HG03280 (cell line): ENCODE data around the gene TERB2.
"Not testable (repeated sequence)": the region's sequence is repeated elsewhere in the genome, so short reads cannot be mapped to it uniquely, and the experiment has no call there.

Source experiments
- ATAC-seq: cut with Tn5 transposase; IDR thresholded peaks from one replicate; pipeline ENCODE4 v1.9.1; 2021; ENCODE audit warnings: mild to moderate bottlenecking, moderate library complexity; ENCODE audit not compliant: unreplicated experiment

Gene TERB2

GRCh38 chr15:44956388-44956787, at the start of gene TERB2:
TSS of gene TERB2 (plus strand) at chr15:44956687. CDS start at chr15:44956719, 32 bp downstream.
- no peak for ATAC-seq

- no peak for ATAC-seq
These were observed 47.1 kb upstream of the TERB2 start for GRCh38 chr15:44909423-44909822.

- ATAC-seq = no peak
These were observed 45.4 kb upstream of the TERB2 start for GRCh38 chr15:44910981-44911625.

GRCh38 chr15:44912186-44912585, 44.3 kb upstream of the TERB2 start:
- not testable (repeated sequence) for ATAC-seq

GRCh38 chr15:44912974-44913448, 43.5 kb upstream of the TERB2 start:
- not testable (repeated sequence) for ATAC-seq

GRCh38 chr15:44918136-44918535, 38.4 kb upstream of the TERB2 start:
- no peak for ATAC-seq

GRCh38 chr15:44928658-44929057, 27.8 kb upstream of the TERB2 start:
- not testable (repeated sequence) for ATAC-seq

GRCh38 chr15:44930283-44930682, 26.2 kb upstream of the TERB2 start:
- ATAC-seq = not testable (repeated sequence)

- not testable (repeated sequence) for ATAC-seq
These were observed 1.8 kb downstream of the TERB2 start for GRCh38 chr15:44958302-44958701.

- no peak for ATAC-seq
These were observed 12.0 kb downstream of the TERB2 start for GRCh38 chr15:44968475-44968874.

GRCh38 chr15:44971036-44971435, 14.5 kb downstream of the TERB2 start:
- no peak for ATAC-seq

GRCh38 chr15:44976183-44976582, 19.7 kb downstream of the TERB2 start:
- ATAC-seq = not testable (repeated sequence)

- not testable (repeated sequence) for ATAC-seq
These were observed 21.3 kb downstream of the TERB2 start for GRCh38 chr15:44977781-44978180.

- not testable (repeated sequence) for ATAC-seq
These were observed 23.3 kb downstream of the TERB2 start for GRCh38 chr15:44979617-44980339.

- ATAC-seq = not testable (repeated sequence)
These were observed 27.7 kb downstream of the TERB2 start for GRCh38 chr15:44984144-44984543.

GRCh38 chr15:44986346-44987055, 30.0 kb downstream of the TERB2 start:
- ATAC-seq = not testable (repeated sequence)

GRCh38 chr15:44987711-44988110, 31.2 kb downstream of the TERB2 start:
- ATAC-seq = not testable (repeated sequence)

- not testable (repeated sequence) for ATAC-seq
These were observed 31.8 kb downstream of the TERB2 start for GRCh38 chr15:44988184-44988869.

- not testable (repeated sequence) for ATAC-seq
These were observed 32.4 kb downstream of the TERB2 start for GRCh38 chr15:44988870-44989219.

GRCh38 chr15:44997632-44998031, 41.1 kb downstream of the TERB2 start:
- ATAC-seq = not testable (repeated sequence)

- no peak for ATAC-seq
These were observed 42.6 kb downstream of the TERB2 start for GRCh38 chr15:44999105-44999504.
